GM19351 (cell line): ENCODE data around the gene EXOC6B.

Source experiments
- ATAC-seq: cut with Tn5 transposase; IDR thresholded peaks from one replicate; pipeline ENCODE4 v1.9.1; 2021; ENCODE audit warnings: mild to moderate bottlenecking, moderate library complexity; ENCODE audit not compliant: unreplicated experiment

Gene EXOC6B

DNA sequence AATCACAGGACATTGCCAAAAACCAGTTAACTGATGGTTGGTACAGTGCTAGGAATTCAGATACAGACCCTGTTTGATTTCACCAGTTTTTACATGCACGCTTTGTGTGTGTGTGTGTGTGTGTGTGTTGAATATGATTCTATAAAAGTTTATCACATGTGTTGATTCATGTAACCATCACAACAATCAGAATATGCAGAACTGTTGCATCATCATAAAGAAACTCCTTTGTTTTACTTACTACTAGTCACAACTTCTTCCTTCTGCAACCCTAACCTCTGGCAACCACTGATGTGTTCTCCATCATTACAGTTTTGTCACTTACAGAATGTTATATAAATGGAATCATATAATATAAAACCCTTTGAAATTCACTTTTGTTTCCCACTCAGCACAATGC, 533.4 kb downstream of the EXOC6B start:
- no peak for ATAC-seq

DNA sequence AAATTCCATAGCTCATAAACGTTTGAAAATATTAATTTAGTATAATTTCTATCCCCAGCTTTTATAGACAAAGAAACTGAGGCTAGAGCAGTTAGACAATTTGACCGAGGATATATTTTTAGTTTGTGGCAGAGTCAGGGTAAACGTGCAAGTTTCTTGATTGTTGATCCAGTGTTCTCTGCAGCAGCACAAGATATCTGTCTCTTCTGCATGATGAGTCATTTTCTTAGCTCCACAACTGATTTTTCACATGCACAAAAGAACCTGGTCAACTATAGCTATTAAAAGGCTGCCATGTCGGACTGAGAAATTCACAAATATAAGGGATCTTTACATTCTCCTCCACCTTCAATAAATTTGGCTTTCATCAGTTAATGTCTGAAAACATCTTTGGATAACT, 534.8 kb downstream of the EXOC6B start:
- no peak for ATAC-seq

DNA sequence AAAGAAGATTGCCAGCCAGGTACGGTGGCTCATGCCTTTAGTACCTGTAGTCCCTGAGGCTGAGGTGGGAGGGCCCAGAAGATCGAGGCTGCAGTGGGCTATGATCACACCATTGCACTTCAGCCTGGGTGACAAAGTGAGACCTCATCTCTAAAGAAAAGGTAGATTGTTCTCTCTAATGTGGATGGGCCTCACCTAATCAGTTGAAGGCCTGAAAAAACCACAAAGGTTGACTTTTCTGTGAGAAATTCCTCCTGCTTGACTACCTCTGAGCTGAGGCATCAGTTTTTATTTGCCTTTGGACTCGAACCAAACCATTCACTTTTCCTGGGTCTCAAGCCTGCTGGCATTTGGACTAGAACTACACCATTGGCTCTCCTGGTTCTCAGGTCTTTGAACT, 536.1 kb downstream of the EXOC6B start:
- ATAC-seq = no peak

DNA sequence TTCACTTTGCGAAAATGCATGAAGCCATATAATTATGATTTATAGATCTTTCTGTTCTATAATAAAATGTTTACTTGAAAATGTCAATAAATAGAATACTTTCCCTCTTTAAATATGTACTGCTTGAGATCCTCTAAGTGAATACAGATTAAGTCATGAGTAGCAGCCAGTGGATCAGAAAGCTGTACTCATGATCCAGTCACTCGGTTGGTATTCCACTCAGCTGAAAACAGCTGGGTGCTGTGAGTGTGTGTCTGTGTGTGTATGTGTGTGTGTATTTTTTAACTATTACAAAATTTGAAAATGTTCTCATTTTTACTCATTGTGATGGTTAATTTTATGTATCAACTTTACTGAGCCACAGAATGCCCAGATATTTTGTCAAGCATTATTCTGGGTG, 536.5 kb downstream of the EXOC6B start:
- no peak for ATAC-seq

DNA sequence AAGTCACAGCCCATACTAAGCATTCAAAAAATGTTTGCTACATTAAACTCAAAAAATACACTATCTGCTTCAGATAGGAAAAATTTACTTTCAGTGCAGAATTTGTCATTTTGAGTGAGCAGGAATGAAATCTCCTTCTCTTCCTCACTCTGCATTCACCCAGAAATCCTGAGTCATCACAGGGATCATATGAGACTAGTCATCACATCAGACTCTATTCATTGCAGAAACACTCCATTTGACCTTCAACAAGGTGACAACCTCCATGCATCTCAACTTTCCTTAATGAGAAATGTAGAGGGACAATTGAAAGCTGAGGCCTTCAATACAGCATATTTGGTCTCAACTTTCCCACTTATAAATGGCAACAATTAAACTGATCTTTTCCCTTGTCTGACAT, 547.8 kb downstream of the EXOC6B start:
- no peak for ATAC-seq

DNA sequence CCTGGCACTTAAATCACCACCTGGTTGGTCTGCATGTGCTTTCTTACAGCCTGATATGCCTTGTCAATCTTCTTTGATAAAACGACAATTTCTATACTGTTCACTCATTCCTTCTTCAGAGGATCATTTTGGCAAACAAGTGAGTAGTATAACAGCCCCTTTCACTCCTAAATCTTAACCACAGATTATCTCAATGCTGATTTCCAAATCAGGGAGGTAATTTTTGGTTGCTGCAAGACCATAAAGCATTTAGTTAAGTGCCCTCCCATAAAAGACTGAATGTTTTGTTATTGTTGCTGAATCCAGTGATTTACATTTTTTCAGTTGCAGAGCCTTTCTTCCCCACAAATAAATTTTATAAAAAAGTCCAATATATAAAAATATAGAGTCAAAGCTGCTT, 549.0 kb downstream of the EXOC6B start:
- no peak for ATAC-seq

DNA sequence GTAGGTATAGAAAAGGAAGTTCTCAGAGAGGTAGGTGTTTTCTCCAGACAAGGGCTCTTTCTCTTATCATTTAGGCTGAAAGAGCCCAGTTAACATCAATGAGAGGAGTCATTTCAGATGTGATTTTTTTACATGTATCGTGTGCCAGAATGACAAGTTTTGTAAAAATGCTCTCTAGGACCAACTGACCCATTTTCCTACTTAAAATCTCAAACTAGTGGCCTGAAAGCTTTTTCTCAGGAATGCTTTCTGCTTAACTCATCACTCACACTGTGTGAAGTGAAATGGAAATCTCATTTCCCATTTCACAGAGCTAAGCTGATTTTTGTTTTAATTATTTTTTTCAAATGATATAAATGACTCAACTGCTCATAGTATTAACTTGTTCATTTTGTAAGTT, 549.5 kb downstream of the EXOC6B start:
- ATAC-seq = no peak

DNA sequence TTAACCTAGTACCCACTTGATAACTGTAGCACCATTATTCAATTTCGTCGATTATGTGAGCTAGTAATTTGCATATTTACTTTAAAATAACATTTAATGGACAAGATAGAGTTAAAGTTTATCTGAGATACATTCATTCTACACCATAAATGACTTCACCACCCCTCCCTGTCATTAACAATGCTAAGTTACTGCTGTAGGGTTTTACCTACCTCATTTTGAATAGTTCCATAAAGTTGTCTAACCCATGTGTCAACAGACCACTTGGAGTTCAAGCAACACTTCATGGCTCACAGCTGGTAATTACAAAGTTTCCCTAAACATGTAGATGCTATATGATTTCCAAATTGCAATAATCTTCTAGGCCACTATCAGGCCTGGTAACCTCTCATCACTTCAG, 550.7 kb downstream of the EXOC6B start:
- no peak for ATAC-seq

DNA sequence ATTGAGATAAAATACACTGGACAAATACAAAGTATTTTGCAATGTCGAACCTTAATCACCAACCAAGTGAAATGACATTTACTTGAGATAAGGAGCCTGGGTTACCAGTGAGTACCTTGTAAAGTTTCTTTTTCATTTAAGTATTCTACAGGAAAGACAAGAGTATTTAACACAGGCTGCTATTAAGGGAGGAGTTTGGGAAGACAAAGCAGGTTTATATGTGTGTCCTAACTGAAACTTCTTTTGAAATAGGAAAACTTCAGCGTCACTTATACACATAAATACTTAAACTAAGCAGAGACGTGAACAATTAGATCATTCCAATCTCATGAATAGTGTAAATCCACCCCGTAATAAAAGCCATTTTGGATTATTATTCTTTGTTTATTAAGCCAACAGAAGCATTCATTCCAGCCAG, 551.4 kb downstream of the EXOC6B start:
- no peak for ATAC-seq

DNA sequence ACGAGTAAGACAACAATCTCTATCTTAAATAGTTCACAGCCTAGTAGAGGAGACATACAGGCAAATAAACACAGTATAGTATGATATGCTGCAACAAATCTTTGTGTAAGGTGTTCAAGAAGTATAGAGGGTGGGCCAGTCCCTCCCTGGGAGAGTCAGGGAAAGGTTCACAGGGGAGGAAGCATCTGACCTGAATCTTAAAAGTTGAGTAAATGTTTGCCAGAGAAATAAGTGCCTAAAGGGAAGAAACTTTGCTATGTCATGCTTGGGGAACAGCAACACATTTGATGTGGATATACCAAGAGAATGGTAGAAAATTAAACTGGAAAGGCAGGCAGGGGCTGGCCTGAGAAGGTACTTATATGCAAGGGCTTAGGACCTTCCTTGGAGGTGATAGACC, 552.4 kb downstream of the EXOC6B start:
- ATAC-seq = no peak

DNA sequence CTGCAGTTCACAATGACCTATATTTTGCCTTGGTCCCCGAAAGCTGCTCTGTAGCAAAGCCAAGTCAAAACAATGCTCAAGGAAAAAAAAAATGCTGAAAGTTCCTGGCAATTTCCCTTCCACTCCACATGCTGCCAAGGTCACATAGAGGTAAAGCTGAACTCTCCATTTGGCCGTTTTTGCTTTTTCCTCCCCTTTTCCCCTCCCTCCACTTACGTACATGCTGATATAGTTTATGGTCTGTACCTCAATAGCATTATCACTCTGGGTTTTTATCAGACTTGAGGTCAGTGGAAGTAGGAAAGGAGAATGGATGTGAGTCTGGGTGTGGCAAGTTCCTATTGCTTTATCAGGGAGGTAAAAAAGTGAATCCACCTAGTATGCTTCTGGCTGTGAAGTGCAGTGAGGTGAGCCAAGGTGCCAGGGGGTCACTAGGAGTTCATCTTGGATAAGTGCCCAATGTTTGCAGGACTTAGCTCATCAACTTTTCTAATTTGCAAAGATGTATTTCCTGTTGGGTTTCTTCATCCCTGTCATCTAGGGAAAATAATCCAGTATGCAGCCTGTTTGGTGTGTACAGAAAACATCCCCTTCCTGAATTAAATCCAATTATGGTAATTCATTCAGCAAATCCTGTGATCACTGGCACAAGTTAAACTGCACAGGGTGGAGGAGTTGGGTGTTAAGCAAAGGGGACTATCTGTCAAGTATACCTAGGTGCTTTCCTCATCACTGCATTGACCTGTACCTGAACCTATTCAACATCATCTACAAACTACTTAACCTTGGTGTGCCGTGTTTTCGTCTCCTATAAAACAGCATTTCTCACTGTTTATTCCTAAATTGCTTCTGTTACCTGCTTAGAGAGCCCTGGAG, 553.8 kb downstream of the EXOC6B start:
- no peak for ATAC-seq

DNA sequence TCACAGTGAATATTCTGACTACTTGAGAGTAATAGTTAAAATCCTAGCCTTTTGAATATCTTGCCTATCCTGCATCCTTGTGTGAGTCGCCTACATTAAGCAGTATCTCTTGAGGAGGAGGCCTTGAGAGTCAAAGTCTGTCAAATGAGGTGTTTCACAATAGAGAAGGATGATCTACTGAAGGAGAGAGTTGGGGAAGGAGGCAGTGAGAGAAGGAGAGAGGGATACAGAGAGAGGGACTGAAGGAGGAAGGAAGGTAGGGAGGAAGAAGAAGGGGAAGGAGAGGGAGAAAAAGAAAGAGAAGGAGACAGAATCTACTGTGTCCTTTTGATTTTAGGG, 554.6 kb downstream of the EXOC6B start:
- ATAC-seq = no peak

DNA sequence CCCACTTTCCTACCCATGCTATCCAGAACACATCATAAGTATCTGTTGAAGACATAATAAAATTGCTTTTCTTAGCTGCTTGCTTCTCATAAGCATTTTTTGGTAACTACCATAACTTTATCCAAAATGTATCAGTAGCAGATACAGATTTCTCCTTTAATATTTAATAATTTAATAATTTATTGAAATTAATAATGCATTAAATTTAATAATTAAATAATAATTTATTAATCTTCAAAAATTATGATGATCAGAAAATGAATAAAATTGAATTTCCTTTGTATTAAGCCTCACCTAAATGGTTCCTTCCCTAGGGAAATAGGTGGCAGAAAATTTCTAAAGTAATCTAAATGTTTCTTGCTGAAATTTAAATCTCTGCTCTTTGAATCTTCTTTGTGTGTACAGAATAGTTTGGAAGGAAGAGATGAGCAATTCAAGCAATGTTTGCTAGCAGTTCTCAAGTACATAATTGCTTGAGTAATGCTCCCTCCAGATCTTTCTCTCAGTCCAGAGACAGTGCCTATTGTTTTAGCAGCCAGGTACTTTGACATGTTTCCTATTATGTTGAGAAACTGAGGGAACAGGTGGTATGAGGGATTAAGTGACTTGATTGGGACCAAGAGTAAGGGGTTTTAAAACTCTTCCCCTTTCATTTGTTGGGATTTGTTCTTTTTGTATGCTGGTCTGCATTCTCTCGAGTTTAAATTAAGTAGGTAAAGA, 555.1 kb downstream of the EXOC6B start:
- ATAC-seq = no peak

DNA sequence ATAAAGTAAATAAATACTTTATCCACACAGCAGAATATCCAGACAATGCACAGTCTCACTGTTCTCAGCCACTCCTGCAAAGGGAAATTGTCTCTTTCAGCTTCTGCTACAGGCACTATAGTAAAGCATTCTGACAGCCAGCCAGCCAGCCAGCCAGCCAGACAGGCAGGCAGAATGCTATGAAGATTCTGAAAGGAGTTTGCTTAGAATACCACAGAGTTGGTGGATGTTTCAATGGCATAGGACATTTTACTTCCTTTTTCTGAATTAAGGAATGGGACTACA, 562.1 kb downstream of the EXOC6B start:
- ATAC-seq = no peak

DNA sequence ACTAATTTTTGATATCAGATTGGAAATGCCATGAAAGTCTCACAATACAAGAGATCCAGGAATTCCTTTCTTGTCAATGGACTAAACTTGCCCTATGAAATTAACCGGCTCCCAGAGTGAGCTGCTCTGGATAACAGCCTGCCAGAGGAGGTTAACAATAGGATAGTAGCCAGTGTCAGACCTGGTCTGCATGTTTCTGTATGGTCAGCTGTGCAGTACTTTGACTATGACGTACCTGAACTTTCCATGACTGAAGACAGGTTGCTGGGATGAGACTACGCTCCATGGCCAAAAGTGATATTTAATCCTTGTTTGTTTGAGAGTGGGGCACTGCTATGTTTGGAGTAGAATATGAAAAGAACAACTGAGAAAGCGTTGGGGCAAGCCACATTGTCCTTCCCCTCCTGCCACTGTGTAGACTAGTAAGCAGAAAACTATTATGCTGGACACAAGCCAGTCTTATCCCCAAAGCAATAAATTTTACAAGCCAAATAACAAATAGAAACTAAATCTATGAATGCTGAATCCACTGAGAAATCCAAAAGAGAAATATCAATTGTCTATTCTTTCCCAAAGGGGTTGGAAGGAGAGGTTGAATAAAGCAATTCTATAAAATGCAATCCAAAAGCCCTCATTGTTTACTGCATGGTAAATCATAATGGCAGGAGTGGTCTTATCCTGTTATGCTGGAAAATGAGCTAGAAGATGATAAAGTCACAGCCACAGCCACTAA, 562.6 kb downstream of the EXOC6B start:
- ATAC-seq = no peak

DNA sequence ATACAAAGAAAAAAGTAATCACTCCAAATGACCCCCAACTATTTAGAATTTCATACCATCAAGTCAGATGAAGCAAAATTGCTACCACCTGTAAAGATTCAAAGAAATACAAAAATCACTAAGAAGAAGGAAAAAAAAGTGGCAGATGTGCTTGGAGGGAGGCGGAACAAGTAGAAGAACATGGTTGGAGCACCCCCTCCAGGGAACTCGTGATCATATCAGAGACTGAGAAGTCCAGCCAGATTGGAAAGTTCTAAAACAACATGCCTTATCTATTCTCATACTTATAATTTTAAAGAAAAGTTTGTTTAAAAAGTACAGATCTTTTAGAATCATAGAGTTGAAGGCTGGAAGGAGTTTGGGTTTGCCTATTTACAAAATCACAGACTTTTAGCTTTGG, 564.8 kb downstream of the EXOC6B start:
- ATAC-seq = no peak

DNA sequence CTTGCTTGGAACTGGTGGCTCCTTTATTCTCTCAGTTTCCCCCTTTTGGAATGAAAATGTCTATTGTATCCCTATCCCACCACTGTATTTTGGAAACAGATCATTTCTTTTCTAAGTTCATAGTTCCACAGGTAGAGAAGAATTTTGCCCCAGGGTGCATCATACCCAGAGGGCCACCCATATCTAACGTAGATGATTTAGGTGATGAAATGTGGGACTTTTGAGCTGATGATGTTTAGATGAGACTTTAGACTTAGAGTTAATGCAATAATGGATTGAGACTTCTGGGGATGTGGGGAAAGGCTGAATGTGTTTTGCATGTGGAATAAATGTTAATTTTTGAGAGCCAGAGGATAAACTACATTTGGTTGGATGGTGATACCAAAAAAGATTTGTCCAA, 570.3 kb downstream of the EXOC6B start:
- no peak for ATAC-seq

DNA sequence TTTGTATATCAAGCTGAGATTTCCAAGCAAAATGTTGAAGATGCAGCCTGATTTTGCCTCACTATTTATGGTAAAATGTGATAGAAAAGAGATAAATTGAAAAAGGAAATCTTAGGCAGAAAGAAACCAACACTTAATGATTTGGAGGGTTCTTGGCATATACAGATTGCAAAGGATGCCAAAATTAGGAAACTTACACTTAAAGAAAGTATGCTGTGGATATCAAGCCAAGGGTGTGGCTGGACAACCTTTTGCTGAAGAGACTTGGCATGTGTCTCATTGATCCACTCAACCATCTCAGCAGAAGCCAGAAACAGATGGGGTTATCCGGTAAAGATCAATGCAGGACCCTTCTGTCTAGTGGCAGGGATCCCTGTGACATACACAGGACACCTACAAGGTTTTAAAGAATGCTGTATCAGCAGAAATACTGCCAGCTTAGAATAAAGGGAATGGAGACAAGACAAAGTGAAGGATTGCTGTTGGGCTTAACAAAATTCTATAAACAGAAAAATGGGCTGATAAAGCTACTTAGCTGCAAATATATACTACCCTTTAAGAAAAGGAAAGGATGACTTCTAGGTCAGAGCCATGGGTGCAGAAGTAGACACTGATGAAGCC, 570.9 kb downstream of the EXOC6B start:
- no peak for ATAC-seq

DNA sequence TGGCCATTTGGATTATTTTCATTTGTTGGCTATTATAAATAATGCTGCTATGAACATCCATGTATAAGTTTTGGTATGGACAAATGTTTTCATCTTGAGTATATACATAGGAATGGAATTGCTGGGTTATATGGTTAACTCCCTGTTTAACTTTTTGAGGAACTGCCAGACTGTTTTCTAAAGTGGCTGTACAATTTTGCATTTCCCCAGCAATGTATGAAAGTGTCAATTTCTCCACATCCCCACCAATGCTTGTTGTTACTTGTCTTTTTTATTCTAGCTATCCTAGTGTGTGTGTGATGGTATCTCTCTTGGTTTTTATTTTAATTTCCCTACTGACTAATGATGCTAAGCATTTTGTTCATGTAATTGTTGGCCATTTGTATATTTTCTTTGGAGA, 587.5 kb downstream of the EXOC6B start:
- ATAC-seq = no peak

DNA sequence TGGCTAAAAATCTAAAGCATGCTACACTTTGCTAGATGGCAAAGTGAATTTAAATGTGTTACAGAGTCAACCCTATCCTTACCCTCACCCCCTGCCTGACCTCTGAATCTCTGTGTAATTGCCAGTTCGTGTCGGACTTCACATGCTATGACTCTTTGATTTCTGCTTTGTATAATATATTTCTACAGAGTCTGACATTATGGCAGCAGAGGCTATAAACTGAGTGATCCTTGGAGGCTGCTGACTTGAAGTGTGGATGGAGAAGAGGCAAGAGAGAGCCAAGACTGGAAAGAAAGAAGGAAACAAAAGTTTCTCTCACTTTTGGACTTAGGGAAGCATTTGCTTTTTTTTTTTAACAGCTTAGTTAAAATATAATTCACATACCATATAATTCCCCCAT, 588.3 kb downstream of the EXOC6B start:
- ATAC-seq = no peak

DNA sequence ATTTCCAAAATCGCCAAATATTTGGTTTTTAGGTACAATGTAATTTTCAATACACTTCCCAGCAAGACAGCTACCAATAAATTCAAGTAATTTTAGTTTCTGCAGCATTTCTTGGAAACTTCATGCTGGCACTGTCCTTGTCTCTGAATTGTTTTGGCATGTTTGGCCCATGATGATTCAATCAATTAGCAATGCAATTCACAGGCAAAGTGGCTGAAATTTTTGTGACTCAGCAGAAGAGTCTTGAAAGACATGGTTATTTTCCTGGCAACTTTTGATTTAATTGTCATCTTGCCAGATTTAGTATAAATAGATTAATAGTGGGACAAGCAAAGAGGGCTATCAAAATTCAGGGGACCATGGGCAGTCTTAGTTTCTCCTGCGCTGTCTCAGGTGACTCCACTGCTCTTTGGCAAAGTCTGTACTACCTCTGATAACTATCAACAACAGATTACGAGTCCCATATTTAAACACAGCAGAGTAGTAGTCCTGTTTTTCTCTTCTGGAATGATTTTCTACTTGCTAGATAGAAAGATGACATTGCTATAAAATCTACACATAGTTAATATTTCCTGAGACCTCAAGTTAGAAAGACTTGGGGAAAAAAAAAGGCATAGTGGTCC, 589.3 kb downstream of the EXOC6B start:
- ATAC-seq = no peak
